ENCODE data around the gene BEND5.

DNA sequence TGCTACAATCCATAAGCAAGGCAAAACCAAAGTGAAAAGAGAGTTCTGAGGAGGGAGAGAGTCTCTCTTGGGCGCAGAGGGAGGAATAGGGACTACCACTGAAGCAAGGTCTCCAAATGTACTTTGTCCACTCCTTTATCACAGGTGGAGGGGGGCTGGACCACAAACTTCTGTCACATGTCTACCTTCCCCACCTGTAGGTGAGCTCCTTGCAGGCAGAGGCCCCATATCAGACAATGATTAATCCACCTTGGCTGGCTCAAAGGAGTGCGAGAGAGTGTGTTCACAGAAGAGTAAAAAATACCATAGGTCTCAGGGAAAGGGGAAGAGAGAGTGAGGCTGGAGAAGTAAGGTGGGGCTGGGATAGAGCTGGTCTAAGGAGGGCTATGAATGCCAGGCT lies 4.5 kb downstream of the BEND5 start:
- no peak for TF ChIP-seq POLR2AphosphoS5 (IDR thresholded peaks at IDR 0.05; ENCODE audit: low read length)
- no peak for TF ChIP-seq CEBPB (IDR thresholded peaks at IDR 0.05; ENCODE audit: borderline replicate concordance in 1 of 2, low read depth in 2 of 2, low read length in 2 of 2)
- no peak for TF ChIP-seq BHLHE40 (IDR thresholded peaks at IDR 0.05; ENCODE audit: borderline replicate concordance in 1 of 2, low read depth in 2 of 2, low read length in 1 of 2)
- TF ChIP-seq FOXM1 (IDR thresholded peaks at IDR 0.05; ENCODE audit: low read depth, low read length) = no peak
- no peak for TF ChIP-seq NFYB (IDR thresholded peaks at IDR 0.05; ENCODE audit: insufficient read depth, low read depth, low read length)
- no peak for TF ChIP-seq JUND (IDR thresholded peaks at IDR 0.05; ENCODE audit: low read depth, low read length)
- no peak for TF ChIP-seq SREBF2 (IDR thresholded peaks at IDR 0.05; ENCODE audit: low read length)
- no peak for TF ChIP-seq ZNF274 (IDR thresholded peaks at IDR 0.05; ENCODE audit: insufficient read depth, insufficient read length)
- no peak for TF ChIP-seq CBFB (IDR thresholded peaks at IDR 0.05; ENCODE audit: low read depth)
- no peak for TF ChIP-seq NR2F1 (conservative IDR thresholded peaks at IDR 0.05)
- TF ChIP-seq, protein P1, sequence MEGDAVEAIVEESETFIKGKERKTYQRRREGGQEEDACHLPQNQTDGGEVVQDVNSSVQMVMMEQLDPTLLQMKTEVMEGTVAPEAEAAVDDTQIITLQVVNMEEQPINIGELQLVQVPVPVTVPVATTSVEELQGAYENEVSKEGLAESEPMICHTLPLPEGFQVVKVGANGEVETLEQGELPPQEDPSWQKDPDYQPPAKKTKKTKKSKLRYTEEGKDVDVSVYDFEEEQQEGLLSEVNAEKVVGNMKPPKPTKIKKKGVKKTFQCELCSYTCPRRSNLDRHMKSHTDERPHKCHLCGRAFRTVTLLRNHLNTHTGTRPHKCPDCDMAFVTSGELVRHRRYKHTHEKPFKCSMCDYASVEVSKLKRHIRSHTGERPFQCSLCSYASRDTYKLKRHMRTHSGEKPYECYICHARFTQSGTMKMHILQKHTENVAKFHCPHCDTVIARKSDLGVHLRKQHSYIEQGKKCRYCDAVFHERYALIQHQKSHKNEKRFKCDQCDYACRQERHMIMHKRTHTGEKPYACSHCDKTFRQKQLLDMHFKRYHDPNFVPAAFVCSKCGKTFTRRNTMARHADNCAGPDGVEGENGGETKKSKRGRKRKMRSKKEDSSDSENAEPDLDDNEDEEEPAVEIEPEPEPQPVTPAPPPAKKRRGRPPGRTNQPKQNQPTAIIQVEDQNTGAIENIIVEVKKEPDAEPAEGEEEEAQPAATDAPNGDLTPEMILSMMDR (IDR thresholded peaks at IDR 0.05 in 2 of 3, conservative IDR thresholded peaks at IDR 0.05 in 1 of 3; ENCODE audit: control insufficient read depth in 2 of 3, extremely low read depth in 1 of 3, insufficient read depth in 1 of 3, low read depth in 3 of 3, low read length in 3 of 3) = no peak
- no peak for TF ChIP-seq BACH1 (IDR thresholded peaks at IDR 0.05; ENCODE audit: borderline replicate concordance)
- no peak for TF ChIP-seq BCLAF1 (IDR thresholded peaks at IDR 0.05)

Data from GM12878 (cell line).